Bronchial epithelial cell (primary cell): ENCODE data around the gene DHRS13. TPM values are rescaled to one million over a fixed set of nuclear protein-coding genes. Genes with fewer than 3 reads are reported as not detected.
A peak's percentile ranks its signal among the peaks of the same experiment; 100 is the strongest.

Experiments
- DNase-seq: peaks from one replicate; pipeline ENCODE4 v3.0.0-alpha.2; 2010; ENCODE audit warnings: low read depth
- FAIRE-seq: peaks from 2 replicates; lab custom pipeline; 2011; peaks lifted over from hg19 to GRCh38; lab: Jason Lieb, UNC
- H3K27me3 ChIP-seq: 2 replicates; pipeline ENCODE4 v1.5.1; 2011; ENCODE audit warnings: low read length; ENCODE audit not compliant: control insufficient read depth, insufficient read depth
- H3K36me3 ChIP-seq: 2 replicates; pipeline ENCODE4 v1.5.1; 2011; ENCODE audit warnings: low read length; ENCODE audit not compliant: control insufficient read depth, insufficient read depth
- H3K4me3 ChIP-seq: 2 replicates; pipeline ENCODE4 v1.5.1; 2011; ENCODE audit warnings: mild to moderate bottlenecking, low read depth, low read length, control low read depth
- total RNA-seq: library from RNA; depleted of rRNA; stranded (reverse); fragments of >200 nt; gene quantifications from 2 replicates; pipeline ENCODE4 v1.2.1, GENCODE V29; 2014
- TF ChIP-seq, protein P1 (sequence below): IDR thresholded peaks from 2 replicates; pipeline ENCODE4 v1.5.1; 2011; ENCODE audit warnings: mild to moderate bottlenecking, moderate library complexity, low read length, control low read depth, inconsistent platforms; ENCODE audit not compliant: insufficient read depth, severe bottlenecking

The DHRS13 gene
- total RNA-seq, 1 donor from 2014 or later = 11.3 TPM

DNA sequence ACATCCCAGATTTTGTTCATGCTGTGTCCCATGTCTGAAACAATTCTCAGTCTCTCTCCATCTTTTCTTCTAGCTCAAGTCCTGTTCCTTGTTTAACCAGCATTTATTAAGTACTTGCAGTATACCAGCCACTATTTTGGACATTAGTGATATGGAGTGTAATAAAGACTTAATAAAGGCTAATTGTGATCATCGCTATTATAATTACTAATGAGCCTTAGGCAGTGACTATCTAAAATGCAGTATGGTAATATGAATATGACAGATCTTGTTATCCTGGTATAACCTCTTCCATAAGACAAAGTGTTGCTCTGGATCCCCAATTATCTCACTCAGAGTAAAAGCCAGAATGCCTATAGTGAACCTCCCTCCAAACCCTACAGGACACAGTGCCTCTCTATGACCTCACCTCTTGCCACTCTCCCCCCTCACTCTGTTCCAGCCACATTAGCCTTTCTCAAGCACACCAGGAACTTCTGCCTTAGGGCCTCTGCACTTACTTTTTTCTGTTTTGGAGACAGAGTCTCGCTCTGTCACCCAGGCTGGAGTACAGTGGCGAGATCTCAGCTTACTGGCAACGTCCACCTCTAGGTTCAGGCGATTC, 3.6 kb downstream of the DHRS13 start:
- FAIRE-seq (no peak), DNase-seq (no peak)
- H3K27me3 ChIP-seq = no peaks in the 10 kb centered on the region
- no peaks in the 10 kb centered on the region for H3K36me3 ChIP-seq
- H3K4me3 ChIP-seq = no peak overlapping the region
- TF ChIP-seq, protein P1, sequence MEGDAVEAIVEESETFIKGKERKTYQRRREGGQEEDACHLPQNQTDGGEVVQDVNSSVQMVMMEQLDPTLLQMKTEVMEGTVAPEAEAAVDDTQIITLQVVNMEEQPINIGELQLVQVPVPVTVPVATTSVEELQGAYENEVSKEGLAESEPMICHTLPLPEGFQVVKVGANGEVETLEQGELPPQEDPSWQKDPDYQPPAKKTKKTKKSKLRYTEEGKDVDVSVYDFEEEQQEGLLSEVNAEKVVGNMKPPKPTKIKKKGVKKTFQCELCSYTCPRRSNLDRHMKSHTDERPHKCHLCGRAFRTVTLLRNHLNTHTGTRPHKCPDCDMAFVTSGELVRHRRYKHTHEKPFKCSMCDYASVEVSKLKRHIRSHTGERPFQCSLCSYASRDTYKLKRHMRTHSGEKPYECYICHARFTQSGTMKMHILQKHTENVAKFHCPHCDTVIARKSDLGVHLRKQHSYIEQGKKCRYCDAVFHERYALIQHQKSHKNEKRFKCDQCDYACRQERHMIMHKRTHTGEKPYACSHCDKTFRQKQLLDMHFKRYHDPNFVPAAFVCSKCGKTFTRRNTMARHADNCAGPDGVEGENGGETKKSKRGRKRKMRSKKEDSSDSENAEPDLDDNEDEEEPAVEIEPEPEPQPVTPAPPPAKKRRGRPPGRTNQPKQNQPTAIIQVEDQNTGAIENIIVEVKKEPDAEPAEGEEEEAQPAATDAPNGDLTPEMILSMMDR = no peak

DNA sequence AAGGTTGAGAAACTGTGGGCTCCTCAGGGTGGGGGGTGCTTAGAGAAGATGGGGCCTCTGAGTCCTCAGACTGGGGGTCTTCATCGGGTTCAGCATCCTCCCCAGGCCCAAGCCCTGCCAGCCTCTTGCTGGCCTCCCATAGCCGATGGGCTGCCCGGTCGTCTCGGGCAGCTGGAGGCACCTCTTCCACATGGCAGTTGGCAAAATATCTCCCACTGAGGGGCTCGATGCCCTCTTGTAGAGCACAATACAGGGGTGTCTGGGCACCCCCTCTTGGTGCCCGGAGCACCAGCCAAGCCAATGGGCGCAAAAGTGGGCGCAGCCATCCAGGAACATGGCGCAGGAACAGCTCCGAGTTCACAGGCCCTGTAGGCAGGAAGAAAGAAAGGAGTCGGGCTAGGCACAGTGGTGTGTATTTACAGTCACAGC, 4.3 kb downstream of the DHRS13 start:
- TF ChIP-seq, protein P1 = no peak
- Histone ChIP-seq H3K4me3 (no peak overlapping the region), H3K27me3 (no peaks in the 10 kb centered on the region), H3K36me3 (no peaks in the 10 kb centered on the region)
- DNase-seq = no peak
- no peak for FAIRE-seq

DNA sequence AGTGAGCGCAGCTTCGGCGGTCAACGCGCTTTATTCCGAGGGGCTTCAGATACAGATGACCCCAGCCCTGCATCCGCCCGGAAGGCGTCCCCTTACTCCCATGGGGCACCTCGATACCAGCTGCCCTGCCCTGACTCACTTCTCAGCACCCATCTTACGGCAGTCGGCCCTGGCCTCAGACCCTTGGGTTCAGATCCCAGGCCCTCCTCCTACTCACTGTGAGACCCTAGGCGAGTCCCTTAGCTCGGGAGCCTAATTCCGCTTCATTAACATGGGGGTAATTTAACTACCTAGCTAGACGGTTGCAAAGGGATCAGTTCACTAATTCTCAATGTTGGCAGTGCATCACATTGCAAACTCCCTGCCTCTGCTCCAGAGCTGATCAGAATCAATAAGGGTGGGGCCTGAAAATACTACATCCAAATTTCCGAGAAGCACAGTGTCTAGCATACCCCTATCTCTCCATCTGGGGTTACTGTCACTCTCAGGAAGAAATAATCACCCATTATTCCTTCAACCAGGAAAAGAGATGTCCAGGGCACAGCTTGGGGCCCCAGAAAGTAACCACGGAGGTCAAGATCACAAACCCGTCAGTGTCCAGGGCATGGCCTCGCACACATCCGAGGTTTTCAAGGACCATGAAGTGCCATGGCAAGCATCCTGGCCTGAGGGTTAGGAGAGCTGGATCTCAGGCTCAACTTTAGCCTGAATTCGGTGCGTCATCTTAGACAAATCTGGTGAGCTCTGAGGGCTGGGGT, 4.9 kb downstream of the DHRS13 start:
- H3K27me3 ChIP-seq = no peaks in the 10 kb centered on the region
- no peak for DNase-seq
- no peaks in the 10 kb centered on the region for H3K36me3 ChIP-seq
- peak overlapping the region; percentile 82 for H3K4me3 ChIP-seq
- FAIRE-seq = no peak
- TF ChIP-seq, protein P1 = no peak

DNA sequence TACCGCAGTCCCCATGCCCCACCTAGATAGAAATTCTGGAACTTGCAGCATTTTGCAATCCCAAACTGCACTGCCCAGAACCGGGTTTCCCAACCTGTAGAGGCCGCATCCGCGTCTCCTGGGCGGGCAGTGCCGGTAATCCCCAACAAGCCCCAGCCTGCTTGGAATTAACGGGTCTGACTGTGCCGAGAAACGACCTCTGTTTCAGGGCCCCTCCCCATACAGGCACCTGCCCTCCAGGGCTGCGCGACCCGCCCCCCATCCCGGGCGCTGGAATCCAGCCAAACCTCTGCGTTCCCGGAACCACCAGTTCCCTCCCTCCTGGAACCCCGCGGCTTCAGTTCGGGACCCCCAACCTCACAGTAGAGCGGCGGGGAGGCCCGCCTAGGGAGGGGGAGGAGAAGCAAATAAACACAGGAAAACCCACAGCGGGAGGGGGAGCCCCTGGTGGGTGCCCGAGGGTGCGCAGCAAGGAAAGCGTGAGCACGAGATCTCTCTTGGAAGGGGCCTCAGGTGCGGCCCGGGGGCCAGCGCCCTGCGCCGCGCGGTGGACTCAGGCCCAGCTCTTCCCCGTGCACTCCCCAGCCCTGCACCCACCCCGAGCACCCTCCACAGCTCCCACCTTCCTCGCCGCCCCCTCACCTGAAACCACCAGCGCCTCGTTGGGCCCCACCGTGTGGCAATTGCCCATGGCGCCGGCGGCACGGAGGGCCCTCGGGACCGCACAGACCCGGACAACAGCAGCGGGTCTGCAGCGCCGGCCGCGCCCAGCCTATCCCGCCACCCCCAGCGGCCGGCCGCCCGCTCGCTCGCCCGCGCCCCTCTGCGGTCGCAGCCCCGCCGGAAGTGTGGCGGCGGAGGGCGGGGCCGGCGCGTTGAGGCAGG, 5.8 kb downstream of the DHRS13 start, which contains the start of gene FLOT2:
Gene FLOT2, minus strand, starts transcription at position 850 of the 885 bp plus-strand sequence. Its CDS starts 159 bp downstream, at position 691.
- no peak for FAIRE-seq

DNA sequence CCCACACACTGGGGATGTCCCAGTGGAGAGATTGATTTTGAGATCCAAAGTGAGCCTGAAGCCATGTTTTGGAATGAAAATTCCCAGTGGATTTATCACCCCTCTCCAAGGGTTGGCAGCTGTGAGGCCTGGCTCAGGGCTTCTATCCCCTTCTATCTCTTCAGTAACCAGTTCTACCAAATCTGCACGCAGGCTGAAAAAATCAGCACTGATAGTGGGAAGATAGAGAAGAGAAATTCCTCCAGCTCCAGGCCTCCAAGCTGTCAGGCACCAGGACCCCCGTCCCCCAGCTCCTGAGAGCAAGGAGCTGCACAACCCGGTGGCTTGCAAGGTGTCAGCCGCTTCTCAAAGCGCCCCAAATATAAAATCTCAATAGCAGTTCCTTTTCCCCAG, 6.4 kb downstream of the DHRS13 start:
- FAIRE-seq (no peak), DNase-seq (no peak)
- TF ChIP-seq, protein P1 = no peak
- Histone ChIP-seq H3K27me3 (no peaks in the 10 kb centered on the region), H3K36me3 (peaks cover 1% of the 10 kb centered on the region), H3K4me3 (peak overlapping the region; percentile 82)

More for the DNA sequence above, 5.8 kb downstream of the DHRS13 start, which contains the start of gene FLOT2:
- TF ChIP-seq, protein P1 = peak; percentile 19
- peak within 1 kb of the TSS; percentile 82 for H3K4me3 ChIP-seq
- H3K36me3 ChIP-seq = no peaks in the 10 kb centered on the region
- no peaks in the 10 kb centered on the region for H3K27me3 ChIP-seq
- peak; percentile 90 for DNase-seq
